SU-DHL-6 (cell line): ENCODE measurements around the gene TEKTIP1.

Experiments
- H2AFZ ChIP-seq: fragments of 200-600 bp; sonication (generic); 2 replicates; pipeline ENCODE4 v1.6.1; 2014; ENCODE audit warnings: low read depth, mild to moderate bottlenecking, moderate library complexity, mixed read lengths, antibody characterized with exemption, low read length; ENCODE audit not compliant: severe bottlenecking
- H3F3A ChIP-seq: fragments of 200-600 bp; shearing (Covaris generic); 2 replicates; pipeline ENCODE4 v1.6.0; 2016; ENCODE audit warnings: antibody characterized with exemption, mild to moderate bottlenecking; ENCODE audit not compliant: insufficient read depth
- H3K27ac ChIP-seq: fragments of 200-600 bp; sonication (generic); 2 replicates; pipeline ENCODE4 v1.5.1; 2016; ENCODE audit warnings: low read depth, mild to moderate bottlenecking, low read length, moderate library complexity, mixed read lengths
- H3K27me3 ChIP-seq: fragments of 200-600 bp; sonication (generic), shearing (Covaris generic); 2 replicates; pipeline ENCODE4 v1.6.0; 2014; ENCODE audit warnings: mild to moderate bottlenecking, low read length
- H3K36me3 ChIP-seq: fragments of 200-600 bp; sonication (generic); 2 replicates; pipeline ENCODE4 v1.6.1; 2014; ENCODE audit warnings: mild to moderate bottlenecking, low read length, mixed read lengths
- H3K4me2 ChIP-seq: fragments of 300-600, 200-600 bp; shearing (Covaris generic), sonication (generic); 2 replicates; pipeline ENCODE4 v1.6.0; 2014; ENCODE audit warnings: low read length, low read depth, mild to moderate bottlenecking; ENCODE audit not compliant: poor library complexity, severe bottlenecking
- H3K4me3 ChIP-seq: fragments of 200-600 bp; sonication (generic); 2 replicates; pipeline ENCODE4 v1.5.1; 2014; ENCODE audit warnings: antibody characterized with exemption, low read length, mild to moderate bottlenecking, mixed read lengths; ENCODE audit not compliant: insufficient read depth, poor library complexity, severe bottlenecking
- H3K79me2 ChIP-seq: fragments of 200-600 bp; sonication (generic); 2 replicates; pipeline ENCODE4 v1.6.1; 2014; ENCODE audit warnings: mild to moderate bottlenecking, low read length, moderate library complexity; ENCODE audit not compliant: insufficient read depth
- H3K9ac ChIP-seq: fragments of 200-600 bp; sonication (generic); 2 replicates; pipeline ENCODE4 v1.7.0; 2014; ENCODE audit warnings: mild to moderate bottlenecking, low read length
- H3K9me2 ChIP-seq: fragments of 200-600 bp; sonication (generic); replicated peaks from 2 replicates; pipeline ENCODE4 v1.6.1; 2014; ENCODE audit warnings: low read length; ENCODE audit not compliant: insufficient read depth
- H3K9me3 ChIP-seq: fragments of 200-600 bp; sonication (generic); 2 replicates; pipeline ENCODE4 v1.6.1; 2014; ENCODE audit warnings: low read length, mixed read lengths; ENCODE audit not compliant: insufficient read depth
- H4K20me1 ChIP-seq: fragments of 200-600 bp; sonication (generic); 2 replicates; pipeline ENCODE4 v1.6.1; 2014; ENCODE audit warnings: low read depth, mild to moderate bottlenecking, antibody characterized with exemption, low read length, moderate library complexity, mixed read lengths
- CTCF ChIP-seq: fragments of 200-600 bp; sonication (generic); IDR thresholded peaks from one replicate; pipeline ENCODE4 v1.5.1; 2017; ENCODE audit warnings: antibody characterized with exemption, mild to moderate bottlenecking, low read length, moderate library complexity; ENCODE audit not compliant: insufficient read depth, poor library complexity, severe bottlenecking
- EZH2phosphoT487 ChIP-seq: fragments of 200-600 bp; sonication (generic), shearing (Covaris generic); conservative IDR thresholded peaks from 2 replicates; pipeline ENCODE4 v1.6.1; 2018; ENCODE audit warnings: mild to moderate bottlenecking, antibody characterized with exemption, low read length, moderate library complexity, mixed read lengths

The TEKTIP1 gene

GRCh38 chr19:3555653-3556422, 16.9 kb downstream of the TEKTIP1 start:
- Histone ChIP-seq H4K20me1 (peaks cover 7% of the 10 kb centered on the region; the same call in 1 of the 2 replicates), H3K27me3 (no peaks in the 10 kb centered on the region), H2AFZ (no peak overlapping the region), H3K27ac (no peak overlapping the region), H3K4me2 (peak overlapping the region; percentile 68), H3K79me2 (peaks cover 30% of the 10 kb centered on the region), H3F3A (no peaks in the 10 kb centered on the region), H3K9ac (peak overlapping the region; percentile 62), H3K9me2 (no peaks in the 10 kb centered on the region), H3K4me3 (peak overlapping the region; percentile 62), H3K36me3 (no peaks in the 10 kb centered on the region), H3K9me3 (no peaks in the 10 kb centered on the region)
- TF ChIP-seq EZH2phosphoT487 = no peak
- TF ChIP-seq CTCF = no peak

- Histone ChIP-seq H3K27ac (no peak overlapping the region), H3K9ac (peak overlapping the region; percentile 62), H3K9me2 (no peaks in the 10 kb centered on the region), H2AFZ (no peak overlapping the region), H3K27me3 (no peaks in the 10 kb centered on the region), H3K4me3 (peak overlapping the region; percentile 62), H3F3A (no peaks in the 10 kb centered on the region), H3K4me2 (peak overlapping the region; percentile 68), H3K9me3 (no peaks in the 10 kb centered on the region), H3K36me3 (no peaks in the 10 kb centered on the region), H3K79me2 (peaks cover 30% of the 10 kb centered on the region), H4K20me1 (peaks cover 7% of the 10 kb centered on the region; the same call in 1 of the 2 replicates)
- no peak for TF ChIP-seq EZH2phosphoT487
- TF ChIP-seq CTCF = no peak
These were observed 17.5 kb downstream of the TEKTIP1 start for GRCh38 chr19:3556423-3556977.

- Histone ChIP-seq H3K27me3 (no peaks in the 10 kb centered on the region), H3K9ac (peak overlapping the region; percentile 62), H4K20me1 (peaks cover 7% of the 10 kb centered on the region; the same call in 1 of the 2 replicates), H3K27ac (no peak overlapping the region), H3K36me3 (no peaks in the 10 kb centered on the region), H3K9me2 (no peaks in the 10 kb centered on the region), H3F3A (no peaks in the 10 kb centered on the region), H3K4me2 (peak overlapping the region; percentile 68), H2AFZ (no peak overlapping the region), H3K79me2 (peaks cover 27% of the 10 kb centered on the region), H3K9me3 (no peaks in the 10 kb centered on the region), H3K4me3 (peak overlapping the region; percentile 62)
- TF ChIP-seq CTCF (no peak), EZH2phosphoT487 (no peak)
These were observed 18.0 kb downstream of the TEKTIP1 start for GRCh38 chr19:3556978-3557460.
